Panc1 (cell line): Measurements from ENCODE around the gene ABLIM2.

ENCODE experiments used
- POLR2AphosphoS5 ChIP-seq: IDR thresholded peaks from 2 replicates; pipeline ENCODE4 v1.6.1; 2012; ENCODE audit warnings: mild to moderate bottlenecking, low read depth, low read length, moderate library complexity
- REST ChIP-seq, 2 experiments: IDR thresholded peaks; 2 replicates each; pipeline ENCODE4 v1.6.1; 2011 to 2012; ENCODE audit warnings: low read depth in 2 of 2, control low read depth in 1 of 2, low read length in 1 of 2, mild to moderate bottlenecking in 1 of 2, moderate library complexity in 1 of 2; ENCODE audit not compliant: insufficient read depth in 1 of 2
- TF ChIP-seq, protein P1 (sequence below): fragments of 450-650 bp; IDR thresholded peaks from 2 replicates; pipeline ENCODE4 v1.5.1; 2017; ENCODE audit warnings: mild to moderate bottlenecking

DNA sequence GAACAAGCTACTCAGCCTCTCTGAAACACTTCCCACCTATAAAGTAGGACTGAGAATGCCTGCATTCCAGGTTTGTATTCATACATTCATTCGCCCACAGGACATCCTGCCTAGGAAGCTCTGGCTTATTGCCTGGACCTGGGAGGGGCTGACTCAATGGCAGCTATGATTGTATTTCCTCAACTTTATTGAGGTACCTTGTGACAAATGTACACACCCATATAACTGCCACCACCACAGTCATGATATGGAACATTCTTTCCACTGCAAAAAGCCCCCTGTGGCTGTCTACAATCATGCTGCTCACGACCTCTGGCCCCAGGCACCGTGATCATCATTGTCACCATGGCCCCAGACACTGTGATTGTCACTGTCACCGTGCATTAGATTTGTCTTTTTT is 68.3 kb downstream of the ABLIM2 start:
- no peak for TF ChIP-seq REST (IDR thresholded peaks at IDR 0.05; ENCODE audit: insufficient read depth in 1 of 2, low read depth in 2 of 2, low read length in 1 of 2)
- TF ChIP-seq, protein P1, sequence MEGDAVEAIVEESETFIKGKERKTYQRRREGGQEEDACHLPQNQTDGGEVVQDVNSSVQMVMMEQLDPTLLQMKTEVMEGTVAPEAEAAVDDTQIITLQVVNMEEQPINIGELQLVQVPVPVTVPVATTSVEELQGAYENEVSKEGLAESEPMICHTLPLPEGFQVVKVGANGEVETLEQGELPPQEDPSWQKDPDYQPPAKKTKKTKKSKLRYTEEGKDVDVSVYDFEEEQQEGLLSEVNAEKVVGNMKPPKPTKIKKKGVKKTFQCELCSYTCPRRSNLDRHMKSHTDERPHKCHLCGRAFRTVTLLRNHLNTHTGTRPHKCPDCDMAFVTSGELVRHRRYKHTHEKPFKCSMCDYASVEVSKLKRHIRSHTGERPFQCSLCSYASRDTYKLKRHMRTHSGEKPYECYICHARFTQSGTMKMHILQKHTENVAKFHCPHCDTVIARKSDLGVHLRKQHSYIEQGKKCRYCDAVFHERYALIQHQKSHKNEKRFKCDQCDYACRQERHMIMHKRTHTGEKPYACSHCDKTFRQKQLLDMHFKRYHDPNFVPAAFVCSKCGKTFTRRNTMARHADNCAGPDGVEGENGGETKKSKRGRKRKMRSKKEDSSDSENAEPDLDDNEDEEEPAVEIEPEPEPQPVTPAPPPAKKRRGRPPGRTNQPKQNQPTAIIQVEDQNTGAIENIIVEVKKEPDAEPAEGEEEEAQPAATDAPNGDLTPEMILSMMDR: no peak
- no peak for TF ChIP-seq POLR2AphosphoS5
